RKO (cell line): ENCODE data around the gene SLC37A1.
A peak's percentile ranks its signal among the peaks of the same experiment; 100 is the strongest.
"Not testable (repeated sequence)": the region's sequence is repeated elsewhere in the genome, so short reads cannot be mapped to it uniquely, and the experiment has no call there.

Experiments
- DNase-seq: peaks from one replicate; pipeline ENCODE4 v3.0.0-alpha.2; 2016; ENCODE audit warnings: low spot score

Gene SLC37A1

GRCh38 chr21:42595283-42596187 is 81.9 kb downstream of the SLC37A1 start:
- DNase-seq = no peak

DNA sequence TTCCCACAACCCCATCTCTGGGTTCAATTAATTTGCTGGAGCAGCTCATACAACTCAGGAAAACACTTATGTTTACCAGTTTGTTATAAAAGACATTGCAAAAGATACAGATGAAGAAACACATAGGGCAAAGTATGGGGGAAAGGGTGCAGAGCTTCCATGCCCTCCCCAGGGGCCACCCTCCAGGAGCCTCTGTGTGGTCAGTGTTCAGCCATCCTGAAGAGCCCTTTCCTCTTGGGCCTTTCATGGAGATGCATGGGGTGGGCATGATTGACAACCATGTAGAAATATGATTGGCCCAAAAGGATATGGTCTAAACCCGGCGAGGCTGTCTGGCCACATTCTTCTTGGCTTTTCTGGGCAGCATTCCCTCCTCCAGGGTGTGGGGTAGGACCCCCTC is 83.0 kb downstream of the SLC37A1 start:
- no peak for DNase-seq

DNA sequence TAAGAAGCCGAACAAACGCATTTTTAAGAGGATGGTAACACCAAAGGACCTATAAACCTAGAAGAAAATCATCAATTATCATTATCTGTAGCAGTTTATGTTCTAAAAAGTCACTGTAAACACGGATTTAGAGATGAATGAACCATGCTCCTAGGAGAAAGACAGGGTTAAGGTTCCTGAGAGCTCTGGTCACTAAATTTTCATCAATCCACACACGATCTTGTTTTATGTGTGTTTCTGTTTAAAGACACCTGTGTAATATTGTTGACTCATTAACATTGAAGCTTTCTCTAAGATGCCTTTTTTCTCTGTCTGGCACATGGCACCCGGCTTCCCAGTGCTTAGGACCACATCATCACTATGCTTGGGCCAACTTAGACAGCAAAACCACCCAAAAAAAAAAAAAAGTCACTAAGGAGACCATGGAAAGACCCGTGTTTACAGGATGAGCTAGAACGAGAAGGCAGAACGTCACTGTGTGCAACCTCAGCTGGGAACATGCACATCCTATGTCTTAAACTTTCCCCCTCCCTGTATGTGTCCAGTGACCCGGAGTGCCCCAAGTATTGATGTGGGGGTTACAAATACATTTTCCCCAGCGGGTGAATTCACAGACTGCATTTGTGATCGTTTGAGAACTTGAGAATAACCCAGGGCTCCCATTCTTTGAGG is 84.0 kb downstream of the SLC37A1 start:
- no peak for DNase-seq

GRCh38 chr21:42598159-42598735 is 84.6 kb downstream of the SLC37A1 start:
- DNase-seq = no peak

GRCh38 chr21:42599486-42599885 is 85.8 kb downstream of the SLC37A1 start:
- no peak for DNase-seq

GRCh38 chr21:42599962-42600361 is 86.3 kb downstream of the SLC37A1 start:
- DNase-seq = no peak

- DNase-seq = no peak
These were observed 88.0 kb downstream of the SLC37A1 start for GRCh38 chr21:42601656-42602055.

GRCh38 chr21:42607102-42607501 is 93.5 kb downstream of the SLC37A1 start:
- no peak for DNase-seq

GRCh38 chr21:42607525-42608102 is 94.0 kb downstream of the SLC37A1 start:
- no peak for DNase-seq

GRCh38 chr21:42608446-42608845 is 94.8 kb downstream of the SLC37A1 start:
- DNase-seq = no peak

DNA sequence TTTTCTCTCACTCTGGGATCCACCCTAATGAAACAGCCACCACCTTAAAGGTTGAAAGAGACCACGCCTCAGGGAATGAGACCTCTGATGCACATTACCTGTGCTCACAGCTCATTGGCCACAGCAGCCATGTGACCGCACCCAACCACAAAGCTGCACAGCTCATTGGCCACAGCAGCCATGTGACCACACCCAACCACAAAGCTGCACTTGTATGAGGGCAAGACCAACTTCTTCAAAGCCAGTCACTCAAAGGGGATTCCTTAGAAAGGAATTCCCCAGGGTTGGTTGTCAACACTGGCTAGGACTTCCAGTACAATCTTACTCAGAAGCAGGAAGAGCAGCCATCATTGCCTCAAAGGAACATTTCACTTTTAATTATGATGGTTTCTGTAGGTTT is 96.2 kb downstream of the SLC37A1 start:
- peak; percentile 21 for DNase-seq

DNA sequence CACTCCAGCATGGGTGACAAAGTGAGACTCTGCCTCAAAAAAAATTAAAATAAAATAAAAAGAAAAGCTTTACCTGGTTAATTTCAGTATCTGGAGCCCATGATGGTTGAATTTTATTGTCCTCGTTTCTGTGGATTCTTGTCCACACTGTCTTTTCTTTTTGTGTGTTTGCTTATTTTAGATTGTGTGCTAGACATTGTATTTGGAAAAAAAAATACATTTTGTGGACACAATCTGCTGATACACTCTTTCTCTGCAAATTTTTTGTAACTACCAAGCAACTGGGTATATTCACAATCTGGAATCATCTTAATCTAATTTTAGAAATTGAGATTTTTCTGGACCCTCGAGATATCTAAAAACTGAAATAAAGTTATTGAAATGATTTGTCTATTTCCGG is 98.2 kb downstream of the SLC37A1 start:
- no peak for DNase-seq

GRCh38 chr21:42612390-42612789 is 98.7 kb downstream of the SLC37A1 start:
- no peak for DNase-seq

DNA sequence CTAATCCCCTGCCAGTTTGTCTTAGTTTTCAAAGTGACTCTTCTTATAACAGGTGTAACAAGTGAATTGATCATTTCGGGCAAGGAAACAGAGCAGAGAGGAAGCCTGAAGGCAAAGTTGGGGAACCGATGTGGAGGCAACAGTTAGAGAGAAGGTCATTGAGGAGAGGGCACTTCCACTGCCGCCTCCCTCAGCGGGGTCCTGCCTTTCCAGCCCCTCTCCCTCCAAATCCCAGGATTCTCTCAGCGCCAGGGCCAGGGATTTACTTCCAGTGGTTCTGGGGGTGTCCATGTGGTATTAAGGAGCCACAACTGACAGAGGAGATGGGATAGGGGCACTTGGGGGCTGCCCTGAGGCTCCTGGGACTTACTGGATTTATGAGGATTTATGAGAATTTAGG is 100.1 kb downstream of the SLC37A1 start:
- DNase-seq = no peak

GRCh38 chr21:42614396-42614795 is 100.7 kb downstream of the SLC37A1 start:
- DNase-seq = no peak

GRCh38 chr21:42614811-42615351 is 101.2 kb downstream of the SLC37A1 start:
- peak; percentile 11 for DNase-seq

DNA sequence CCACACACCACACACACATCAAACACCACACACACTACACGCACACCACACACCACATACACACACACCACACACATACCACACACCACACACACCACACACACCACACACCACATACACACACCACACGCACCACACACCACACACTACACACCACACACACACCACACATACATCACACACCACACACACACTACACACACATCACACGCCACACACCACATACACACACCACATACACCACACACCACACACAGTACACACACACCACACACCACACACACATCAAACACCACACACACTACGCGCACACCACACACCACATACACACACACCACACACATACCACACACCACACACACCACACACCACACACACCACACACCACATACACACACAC is 101.7 kb downstream of the SLC37A1 start:
- DNase-seq = not testable (repeated sequence)

- no peak for DNase-seq
These were observed 102.3 kb downstream of the SLC37A1 start for GRCh38 chr21:42615924-42616323.

GRCh38 chr21:42616446-42616845 is 102.8 kb downstream of the SLC37A1 start:
- DNase-seq = no peak

- DNase-seq = no peak
These were observed 103.3 kb downstream of the SLC37A1 start for GRCh38 chr21:42616941-42617340.

DNA sequence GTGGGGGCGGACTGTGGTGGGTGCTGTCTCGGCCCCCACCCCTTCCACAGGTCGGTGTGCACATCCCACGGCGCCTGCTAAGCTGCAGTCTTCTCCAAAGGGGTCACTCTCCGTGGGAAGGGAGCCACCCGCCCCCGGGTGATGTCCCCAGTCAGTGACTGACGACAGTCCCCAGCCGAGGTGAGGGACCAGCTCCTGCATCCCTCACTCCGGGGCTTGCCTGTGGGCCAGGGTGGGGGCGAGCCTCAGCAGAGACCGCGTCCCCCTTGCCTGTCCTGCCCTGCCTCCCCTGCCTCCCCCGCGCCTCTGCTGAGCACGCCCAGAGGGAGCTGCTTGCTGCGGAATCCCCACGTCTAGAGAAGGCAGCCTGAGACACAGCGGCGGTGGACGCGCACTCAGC is 103.8 kb downstream of the SLC37A1 start:
- DNase-seq = no peak

- no peak for DNase-seq
These were observed 105.1 kb downstream of the SLC37A1 start for GRCh38 chr21:42618707-42619102.
